Activated CD4-positive, alpha-beta T cell treated with anti-CD3 and anti-CD28 coated beads for 36 hours (primary cell): Measurements from ENCODE around the gene EIF4ENIF1. TPM values are rescaled to one million over a fixed set of nuclear protein-coding genes. Genes with fewer than 3 reads are reported as not detected.
A peak's percentile ranks its signal among the peaks of the same experiment; 100 is the strongest.
"Not testable (repeated sequence)": the region's sequence is repeated elsewhere in the genome, so short reads cannot be mapped to it uniquely, and the experiment has no call there.

ENCODE experiments used
- ATAC-seq: fragments of 200-7000 bp; cut with Tn5 transposase; one replicate; pipeline ENCODE4 v1.10.0; 2021; ENCODE audit warnings: mild to moderate bottlenecking, moderate library complexity
- CTCF ChIA-PET: fragments of 350-600 bp; sonication (Branson Sonifier 250); formaldehyde crosslinking; loops from one replicate; lab custom pipeline; 2021; ENCODE audit warnings: antibody characterized with exemption; lab: Charles Lee
- POLR2A ChIA-PET: fragments of 350-600 bp; sonication (Branson Sonifier 250); formaldehyde crosslinking; loops from one replicate; lab custom pipeline; 2021; ENCODE audit warnings: antibody characterized with exemption, inconsistent platforms; lab: Charles Lee
- DNase-seq: peaks from one replicate; pipeline ENCODE4 v3.0.0-alpha.2; 2020
- H3K27ac Mint-ChIP-seq: one replicate; pipeline ENCODE4 v1.8.0; 2021; ENCODE audit warnings: mixed read lengths
- H3K27me3 Mint-ChIP-seq: one replicate; pipeline ENCODE4 v1.8.0; 2021; ENCODE audit warnings: mixed read lengths
- H3K36me3 Mint-ChIP-seq: one replicate; pipeline ENCODE4 v1.8.0; 2021; ENCODE audit warnings: low read depth, mixed read lengths
- H3K4me1 Mint-ChIP-seq: one replicate; pipeline ENCODE4 v1.8.0; 2021; ENCODE audit warnings: mixed read lengths
- H3K4me3 Mint-ChIP-seq: one replicate; pipeline ENCODE4 v1.8.0; 2021; ENCODE audit warnings: mild to moderate bottlenecking, moderate library complexity, mixed read lengths
- H3K9me3 Mint-ChIP-seq: one replicate; pipeline ENCODE4 v1.8.0; 2021; ENCODE audit warnings: low read depth, mixed read lengths
- intact Hi-C, 2 experiments: fragments of 100-400 bp; cut with DNase I in 1 of 2; cut with micrococcal nuclease in 1 of 2; formaldehyde crosslinking; loops; one replicate each; pipeline versions ENCODE4 v1.14.2 to v1.15.1; 2022 to 2024; cut with DNase I, micrococcal nuclease
- total RNA-seq, 2 experiments: library from RNA; stranded (reverse); gene quantifications; one replicate each; pipeline ENCODE4 v1.2.3, GENCODE V29; 2021

Gene EIF4ENIF1, protein sequence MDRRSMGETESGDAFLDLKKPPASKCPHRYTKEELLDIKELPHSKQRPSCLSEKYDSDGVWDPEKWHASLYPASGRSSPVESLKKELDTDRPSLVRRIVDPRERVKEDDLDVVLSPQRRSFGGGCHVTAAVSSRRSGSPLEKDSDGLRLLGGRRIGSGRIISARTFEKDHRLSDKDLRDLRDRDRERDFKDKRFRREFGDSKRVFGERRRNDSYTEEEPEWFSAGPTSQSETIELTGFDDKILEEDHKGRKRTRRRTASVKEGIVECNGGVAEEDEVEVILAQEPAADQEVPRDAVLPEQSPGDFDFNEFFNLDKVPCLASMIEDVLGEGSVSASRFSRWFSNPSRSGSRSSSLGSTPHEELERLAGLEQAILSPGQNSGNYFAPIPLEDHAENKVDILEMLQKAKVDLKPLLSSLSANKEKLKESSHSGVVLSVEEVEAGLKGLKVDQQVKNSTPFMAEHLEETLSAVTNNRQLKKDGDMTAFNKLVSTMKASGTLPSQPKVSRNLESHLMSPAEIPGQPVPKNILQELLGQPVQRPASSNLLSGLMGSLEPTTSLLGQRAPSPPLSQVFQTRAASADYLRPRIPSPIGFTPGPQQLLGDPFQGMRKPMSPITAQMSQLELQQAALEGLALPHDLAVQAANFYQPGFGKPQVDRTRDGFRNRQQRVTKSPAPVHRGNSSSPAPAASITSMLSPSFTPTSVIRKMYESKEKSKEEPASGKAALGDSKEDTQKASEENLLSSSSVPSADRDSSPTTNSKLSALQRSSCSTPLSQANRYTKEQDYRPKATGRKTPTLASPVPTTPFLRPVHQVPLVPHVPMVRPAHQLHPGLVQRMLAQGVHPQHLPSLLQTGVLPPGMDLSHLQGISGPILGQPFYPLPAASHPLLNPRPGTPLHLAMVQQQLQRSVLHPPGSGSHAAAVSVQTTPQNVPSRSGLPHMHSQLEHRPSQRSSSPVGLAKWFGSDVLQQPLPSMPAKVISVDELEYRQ
- total RNA-seq = 10 to 100 TPM; 45.4 to 75.0 TPM

DNA sequence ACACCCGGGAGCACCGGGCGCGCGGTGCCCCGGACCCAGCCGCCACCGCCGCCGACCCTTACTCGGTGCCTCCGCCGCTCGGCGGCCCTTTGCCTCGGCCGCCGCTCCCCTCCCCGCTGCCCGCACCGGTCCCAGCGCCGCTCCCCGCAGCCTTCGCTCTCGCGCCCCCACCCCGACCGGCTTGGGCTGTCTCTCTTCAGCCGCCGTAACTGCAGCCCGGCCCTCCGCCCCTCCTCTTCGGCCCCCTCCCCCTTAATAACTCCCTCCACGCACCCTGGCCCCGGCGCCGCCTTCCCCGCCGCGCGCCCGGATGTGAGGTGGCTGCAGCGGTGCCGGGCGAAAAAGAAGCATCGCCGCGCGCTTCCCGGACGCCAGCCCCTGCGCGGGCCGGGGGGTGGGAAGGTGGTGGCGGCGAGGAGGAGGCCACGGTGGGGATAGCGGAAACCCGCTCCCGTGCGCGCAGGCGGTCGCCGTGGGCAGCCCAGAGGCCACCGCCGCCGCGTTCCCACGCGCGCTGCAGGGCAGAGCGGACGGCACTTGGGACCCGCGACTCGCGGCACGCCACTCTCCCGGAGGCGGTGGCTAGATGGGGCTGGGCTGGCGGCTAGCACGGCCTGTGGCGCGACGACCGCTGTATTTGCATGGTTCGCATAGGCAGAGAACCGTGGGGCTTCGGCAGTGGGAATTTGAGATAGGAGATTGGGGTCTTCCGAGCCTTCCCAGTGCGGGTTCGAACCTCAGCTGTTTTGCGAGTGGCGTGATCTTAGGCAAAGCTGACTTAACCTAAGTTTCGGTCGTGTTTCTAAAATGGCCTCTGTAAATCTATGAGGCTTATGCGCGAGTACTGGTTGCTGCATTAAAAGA lies at the start of gene EIF4ENIF1:
Gene EIF4ENIF1 (minus strand): TSS at position 211 of the 864 bp plus-strand sequence. CDS start 1,124 bp downstream, outside the sequence.
- Mint-ChIP-seq H3K9me3 (no peaks in the 10 kb centered on the region), H3K36me3 (peaks cover 37% of the 10 kb centered on the region), H3K4me1 (peaks cover 46% of the 10 kb centered on the region), H3K27ac (peak within 1 kb of the TSS; percentile 99), H3K27me3 (no peaks in the 10 kb centered on the region), H3K4me3 (peak within 1 kb of the TSS; percentile 86)
- CTCF ChIA-PET = interaction anchor here (1.4 to 1.5 kb wide), 2 partner anchors 38 to 141 kb away, joined by 4 to 5 read pairs; no protein-coding TSS in a partner anchor
- POLR2A ChIA-PET = interaction anchor here (1.5 to 1.7 kb wide), 3 partner anchors 8 to 50 kb away, joined by 3 to 6 read pairs (median 3); no protein-coding TSS in a partner anchor
- intact Hi-C loops = loop anchor here (1.0 to 10.0 kb wide), 9 partner anchors 7 to 521 kb away; partner anchors contain the start of genes DRG1 (in 1 of the 2), MORC2 (in 1 of the 2), TUG1 (in 1 of the 2) and YWHAH (in 1 of the 2)
- DNase-seq (peak; percentile 92), ATAC-seq (peak; percentile 75)

DNA sequence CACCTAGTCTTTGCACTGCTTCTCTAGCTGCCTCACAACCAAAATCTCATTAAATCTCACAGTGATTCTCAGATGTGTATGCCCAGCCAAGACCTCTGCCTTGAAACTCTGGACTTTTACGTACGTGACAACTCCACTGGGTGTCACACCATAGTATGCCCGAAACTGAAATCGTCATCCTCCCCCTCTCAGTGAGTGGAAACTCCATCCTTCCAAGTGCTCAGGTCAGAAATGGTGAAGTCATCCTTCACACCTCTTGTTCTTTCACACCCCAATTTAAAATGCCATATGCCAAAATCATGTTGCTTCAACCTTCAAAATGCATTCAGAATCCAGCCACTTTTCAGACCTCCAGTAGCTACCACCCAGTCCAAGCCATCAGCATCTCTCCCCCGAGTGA lies 49.2 kb upstream of the EIF4ENIF1 start:
- no peaks in the 10 kb centered on the region for H3K27me3 Mint-ChIP-seq
- H3K4me3 Mint-ChIP-seq = peak overlapping the region; percentile 42
- peak overlapping the region; percentile 98 for H3K27ac Mint-ChIP-seq
- H3K36me3 Mint-ChIP-seq = peaks cover 50% of the 10 kb centered on the region
- ATAC-seq (peak; percentile 40), DNase-seq (peak; percentile 66)
- ChIA-PET CTCF (interaction anchor here (0.7 to 2.0 kb wide), 8 partner anchors 10 to 129 kb away, joined by 3 to 8 read pairs (median 4); no protein-coding TSS in a partner anchor), POLR2A (interaction anchor here (0.6 to 0.7 kb wide), 2 partner anchors 8 to 91 kb away, joined by 4 to 5 read pairs; no protein-coding TSS in a partner anchor)
- H3K9me3 Mint-ChIP-seq = no peaks in the 10 kb centered on the region
- intact Hi-C loops = no loop called here
- H3K4me1 Mint-ChIP-seq = peaks cover 66% of the 10 kb centered on the region

DNA sequence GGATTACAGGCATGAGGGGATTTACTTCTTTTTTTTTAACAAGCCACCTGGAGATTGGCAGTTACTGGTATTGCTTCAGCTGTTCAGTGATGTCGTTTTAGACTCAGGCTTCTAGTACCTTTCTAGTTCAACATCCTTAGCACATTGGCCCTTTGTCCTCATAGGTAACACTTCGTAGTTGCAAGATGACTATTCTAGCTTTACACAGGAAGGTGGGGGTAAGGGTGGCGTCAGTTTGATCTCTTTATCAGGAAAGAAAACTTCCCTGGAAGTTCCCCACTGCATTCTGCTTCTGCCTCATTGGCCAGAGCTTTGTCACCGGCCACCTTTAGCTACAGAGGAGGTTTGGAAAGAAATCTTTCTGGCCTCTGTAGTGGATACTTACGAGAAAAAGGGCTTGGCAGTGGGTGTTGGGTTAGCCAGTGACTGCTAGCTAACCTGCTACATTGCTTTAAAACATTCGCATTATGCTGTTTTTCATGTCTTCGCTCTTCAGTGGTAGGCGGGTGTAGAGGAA lies 47.4 kb upstream of the EIF4ENIF1 start:
- H3K36me3 Mint-ChIP-seq = peaks cover 65% of the 10 kb centered on the region
- POLR2A ChIA-PET = interaction anchor here (0.6 to 1.8 kb wide), 10 partner anchors 10 to 673 kb away, joined by 3 to 12 read pairs (median 4); partner anchors contain the start of gene PATZ1
- intact Hi-C loops = loop anchor here (1.0 to 2.0 kb wide), 5 partner anchors 11 to 48 kb away; partner anchors contain the start of genes EIF4ENIF1 (in 1 of the 2) and SFI1 (in 1 of the 2)
- H3K4me3 Mint-ChIP-seq = peak overlapping the region; percentile 37
- peaks cover 78% of the 10 kb centered on the region for H3K4me1 Mint-ChIP-seq
- H3K27ac Mint-ChIP-seq = peak overlapping the region; percentile 98
- H3K9me3 Mint-ChIP-seq = no peaks in the 10 kb centered on the region
- ATAC-seq (peak; percentile 86), DNase-seq (peak; percentile 76)
- no peaks in the 10 kb centered on the region for H3K27me3 Mint-ChIP-seq
- CTCF ChIA-PET = interaction anchor here (0.6 to 2.0 kb wide), 8 partner anchors 8 to 1113 kb away, joined by 3 to 8 read pairs (median 4); no protein-coding TSS in a partner anchor

DNA sequence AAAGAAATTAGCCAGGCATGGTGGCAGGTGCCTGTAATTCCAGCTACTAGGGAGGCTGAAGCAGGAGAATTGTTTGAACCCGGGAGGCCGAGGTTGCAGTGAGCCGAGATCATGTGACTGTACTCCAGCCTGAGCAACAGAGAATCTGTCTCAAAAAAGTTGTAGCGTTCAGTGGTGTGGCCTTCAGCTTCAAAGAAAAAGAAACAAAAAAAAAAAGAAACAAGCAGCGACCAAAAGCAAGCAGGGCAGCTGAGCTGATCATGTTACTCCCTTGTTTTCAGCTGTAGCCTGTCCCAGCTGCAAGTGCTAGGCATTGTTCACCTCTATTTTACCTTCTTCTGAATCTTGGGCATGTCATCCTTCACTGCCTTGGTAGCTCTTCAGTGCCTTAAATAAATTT lies 43.7 kb upstream of the EIF4ENIF1 start:
- peaks cover 65% of the 10 kb centered on the region for H3K36me3 Mint-ChIP-seq

DNA sequence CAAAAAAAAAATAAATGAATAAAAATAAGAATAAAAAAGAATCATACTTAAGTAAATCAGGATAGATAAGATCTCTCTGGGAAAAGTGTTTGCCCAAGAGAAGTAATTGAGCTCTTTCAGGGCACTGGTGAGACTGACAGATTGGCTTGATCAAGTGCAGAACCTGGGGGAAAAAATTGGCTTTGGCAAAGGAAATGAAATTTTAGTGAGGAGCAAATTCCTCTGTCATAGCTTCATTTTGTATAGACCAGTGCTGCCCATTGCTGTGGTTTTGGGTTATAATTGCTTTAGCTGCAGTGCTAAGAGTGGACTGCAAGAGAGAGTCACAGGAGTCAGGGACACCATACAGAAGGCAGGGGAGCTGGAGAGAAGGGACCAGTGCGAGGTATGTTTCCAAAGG lies 42.4 kb upstream of the EIF4ENIF1 start:
- Mint-ChIP-seq H3K27me3 (no peaks in the 10 kb centered on the region), H3K4me1 (peaks cover 73% of the 10 kb centered on the region), H3K36me3 (peaks cover 64% of the 10 kb centered on the region), H3K9me3 (no peaks in the 10 kb centered on the region), H3K4me3 (no peak overlapping the region), H3K27ac (peak overlapping the region; percentile 84)
- intact Hi-C loops = no loop called here
- no peak for ATAC-seq
- ChIA-PET POLR2A (interaction anchor here (0.6 to 1.0 kb wide), 2 partner anchors 10 to 423 kb away, joined by 3 read pairs; no protein-coding TSS in a partner anchor), CTCF (interaction anchor here (1.1 to 1.7 kb wide), 3 partner anchors 12 to 80 kb away, joined by 3 to 5 read pairs (median 4); no protein-coding TSS in a partner anchor)
- DNase-seq = no peak

More for the DNA sequence above, 43.7 kb upstream of the EIF4ENIF1 start:
- H3K4me1 Mint-ChIP-seq = peaks cover 81% of the 10 kb centered on the region
- POLR2A ChIA-PET = no interaction called here
- peak overlapping the region; percentile 84 for H3K27ac Mint-ChIP-seq
- DNase-seq (no peak), ATAC-seq (no peak)
- no peaks in the 10 kb centered on the region for H3K9me3 Mint-ChIP-seq
- intact Hi-C loops = no loop called here
- H3K27me3 Mint-ChIP-seq = no peaks in the 10 kb centered on the region
- no peak overlapping the region for H3K4me3 Mint-ChIP-seq
- CTCF ChIA-PET = interaction anchor here (0.7 to 1.7 kb wide), 3 partner anchors 11 to 253 kb away, joined by 3 to 4 read pairs (median 3); no protein-coding TSS in a partner anchor

DNA sequence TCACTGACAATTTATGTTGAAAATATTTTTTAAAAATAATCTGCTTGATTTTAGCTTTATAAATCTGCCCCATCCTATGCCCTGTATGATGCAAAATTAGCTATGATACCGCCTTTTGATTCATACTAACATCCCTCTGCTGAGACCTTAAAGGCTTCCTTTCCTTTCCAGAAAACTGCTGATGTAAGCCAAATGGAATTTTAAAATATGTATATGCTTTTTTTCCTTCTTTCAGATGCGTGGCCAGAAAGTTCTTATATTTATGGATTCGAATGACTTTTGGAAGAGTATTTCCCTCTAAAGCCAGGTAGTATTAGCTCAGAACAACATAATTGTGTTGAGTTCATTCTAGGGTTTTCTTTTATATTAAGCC lies 41.2 kb upstream of the EIF4ENIF1 start:
- peaks cover 72% of the 10 kb centered on the region for H3K36me3 Mint-ChIP-seq
- no peaks in the 10 kb centered on the region for H3K27me3 Mint-ChIP-seq
- DNase-seq (no peak), ATAC-seq (no peak)
- H3K4me3 Mint-ChIP-seq = no peak overlapping the region
- ChIA-PET POLR2A (no interaction called here), CTCF (interaction anchor here (0.6 to 0.7 kb wide), 3 partner anchors 13 to 235 kb away, joined by 3 read pairs; no protein-coding TSS in a partner anchor)
- H3K9me3 Mint-ChIP-seq = no peaks in the 10 kb centered on the region
- peaks cover 75% of the 10 kb centered on the region for H3K4me1 Mint-ChIP-seq
- peak overlapping the region; percentile 80 for H3K27ac Mint-ChIP-seq
- intact Hi-C loops = no loop called here

DNA sequence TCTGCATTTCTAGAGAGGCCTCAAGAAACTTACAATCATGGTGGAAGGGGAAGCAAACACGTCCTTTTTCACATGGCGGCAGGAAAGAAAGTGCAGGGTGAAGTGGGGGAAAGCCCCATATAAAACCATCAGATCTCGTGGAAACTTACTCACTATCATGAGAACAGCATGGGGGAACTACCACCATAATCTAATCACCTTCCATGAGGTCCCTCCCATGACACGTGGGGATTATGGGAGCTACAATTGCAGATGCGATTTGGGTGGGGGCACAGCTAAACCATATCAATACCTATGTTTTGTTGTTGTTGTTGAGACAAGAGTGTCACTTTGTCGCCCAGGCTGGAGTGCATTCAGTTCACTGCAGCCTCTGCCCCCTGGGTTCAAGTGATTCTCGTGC lies 36.6 kb upstream of the EIF4ENIF1 start:
- ChIA-PET CTCF (interaction anchor here (0.6 to 0.8 kb wide), 2 partner anchors 11 to 26 kb away, joined by 4 to 5 read pairs; no protein-coding TSS in a partner anchor), POLR2A (interaction anchor here (0.7 to 1.6 kb wide), 3 partner anchors 11 to 314 kb away, joined by 3 to 8 read pairs (median 3); partner anchors contain the start of genes EIF4ENIF1 and LIMK2)
- peaks cover 5% of the 10 kb centered on the region for H3K9me3 Mint-ChIP-seq
- intact Hi-C loops = loop anchor here (1.0 to 2.0 kb wide), 3 partner anchors 11 to 30 kb away; partner anchors contain the start of gene SFI1 (in 2 of the 2)
- no peak overlapping the region for H3K4me3 Mint-ChIP-seq
- peaks cover 73% of the 10 kb centered on the region for H3K36me3 Mint-ChIP-seq
- peak; percentile 86 for ATAC-seq
- peak overlapping the region; percentile 97 for H3K27ac Mint-ChIP-seq
- DNase-seq = peak; percentile 69
- H3K27me3 Mint-ChIP-seq = no peaks in the 10 kb centered on the region
- peaks cover 73% of the 10 kb centered on the region for H3K4me1 Mint-ChIP-seq

DNA sequence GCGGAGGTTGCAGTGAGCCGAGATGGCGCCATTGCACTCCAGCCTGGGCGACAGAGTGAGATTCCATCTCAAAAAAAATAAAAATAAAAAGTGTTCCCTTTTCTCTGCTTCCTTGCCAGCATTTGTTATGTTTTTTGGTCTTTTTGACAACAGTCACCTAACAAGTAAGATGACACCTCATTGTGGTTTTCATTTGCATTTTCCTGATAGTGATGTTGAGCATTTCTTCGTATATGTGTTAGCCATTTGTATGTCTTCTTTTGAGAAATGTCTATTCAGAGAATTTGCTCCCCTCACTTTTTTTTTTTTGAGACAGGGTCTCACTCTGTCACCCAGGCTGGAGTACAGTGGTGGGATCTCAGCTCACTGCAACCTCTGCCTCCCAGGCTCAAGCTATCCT lies 34.5 kb upstream of the EIF4ENIF1 start:
- intact Hi-C loops = loop anchor here in 1 of 2 experiments (2.0 kb wide), 1 partner anchor 15 kb away; no protein-coding TSS in a partner anchor
- H3K4me3 Mint-ChIP-seq = peak overlapping the region; percentile 9
- H3K27ac Mint-ChIP-seq = peak overlapping the region; percentile 97

DNA sequence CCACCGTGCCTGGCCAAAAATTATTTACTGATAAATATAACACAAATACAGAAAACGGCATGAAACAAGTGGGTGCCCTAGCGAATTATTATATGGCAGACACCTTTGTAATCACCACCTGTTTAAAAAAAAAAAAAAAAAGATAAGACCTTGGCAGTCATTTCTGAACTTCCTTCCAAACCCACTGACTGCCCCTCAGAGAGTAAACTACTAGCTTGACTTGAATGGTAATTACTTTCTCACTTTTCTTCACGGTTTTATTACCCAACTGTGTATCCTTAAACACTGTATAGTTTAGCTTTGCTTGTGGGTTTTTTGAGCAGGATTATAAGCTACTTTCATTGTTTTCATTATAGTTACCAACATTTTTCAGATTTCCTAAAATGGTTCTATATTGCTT lies 30.4 kb upstream of the EIF4ENIF1 start:
- Mint-ChIP-seq H3K9me3 (peaks cover 2% of the 10 kb centered on the region), H3K4me1 (peaks cover 56% of the 10 kb centered on the region), H3K36me3 (peaks cover 57% of the 10 kb centered on the region), H3K4me3 (no peak overlapping the region), H3K27ac (peak overlapping the region; percentile 58), H3K27me3 (no peaks in the 10 kb centered on the region)
- POLR2A ChIA-PET = no interaction called here
- intact Hi-C loops = no loop called here
- ATAC-seq (peak; percentile 40), DNase-seq (no peak)
- CTCF ChIA-PET = interaction anchor here (0.8 to 1.2 kb wide), 3 partner anchors 17 to 109 kb away, joined by 3 to 4 read pairs (median 3); no protein-coding TSS in a partner anchor

More for the DNA sequence above, 34.5 kb upstream of the EIF4ENIF1 start:
- DNase-seq, H3K27me3 Mint-ChIP-seq, H3K9me3 Mint-ChIP-seq: not testable (repeated sequence)
- H3K4me1 Mint-ChIP-seq = peaks cover 67% of the 10 kb centered on the region
- POLR2A ChIA-PET = interaction anchor here (0.6 to 0.7 kb wide), 2 partner anchors 80 to 602 kb away, joined by 3 to 9 read pairs; no protein-coding TSS in a partner anchor
- CTCF ChIA-PET = interaction anchor here (1.0 kb wide), 1 partner anchor 13 kb away, joined by 5 read pairs; no protein-coding TSS in a partner anchor
- H3K36me3 Mint-ChIP-seq = peaks cover 64% of the 10 kb centered on the region
- ATAC-seq = peak; percentile 39
